Activated effector memory CD4-positive, alpha-beta T cell treated with Interleukin-2 at 50 U/mL for 16 hours (primary cell): ENCODE results near the gene SC5D.
A peak's percentile ranks its signal among the peaks of the same experiment; 100 is the strongest.

Experiments
- DNase-seq: peaks from one replicate; pipeline ENCODE4 v3.0.0-alpha.2; 2020

The SC5D gene

DNA sequence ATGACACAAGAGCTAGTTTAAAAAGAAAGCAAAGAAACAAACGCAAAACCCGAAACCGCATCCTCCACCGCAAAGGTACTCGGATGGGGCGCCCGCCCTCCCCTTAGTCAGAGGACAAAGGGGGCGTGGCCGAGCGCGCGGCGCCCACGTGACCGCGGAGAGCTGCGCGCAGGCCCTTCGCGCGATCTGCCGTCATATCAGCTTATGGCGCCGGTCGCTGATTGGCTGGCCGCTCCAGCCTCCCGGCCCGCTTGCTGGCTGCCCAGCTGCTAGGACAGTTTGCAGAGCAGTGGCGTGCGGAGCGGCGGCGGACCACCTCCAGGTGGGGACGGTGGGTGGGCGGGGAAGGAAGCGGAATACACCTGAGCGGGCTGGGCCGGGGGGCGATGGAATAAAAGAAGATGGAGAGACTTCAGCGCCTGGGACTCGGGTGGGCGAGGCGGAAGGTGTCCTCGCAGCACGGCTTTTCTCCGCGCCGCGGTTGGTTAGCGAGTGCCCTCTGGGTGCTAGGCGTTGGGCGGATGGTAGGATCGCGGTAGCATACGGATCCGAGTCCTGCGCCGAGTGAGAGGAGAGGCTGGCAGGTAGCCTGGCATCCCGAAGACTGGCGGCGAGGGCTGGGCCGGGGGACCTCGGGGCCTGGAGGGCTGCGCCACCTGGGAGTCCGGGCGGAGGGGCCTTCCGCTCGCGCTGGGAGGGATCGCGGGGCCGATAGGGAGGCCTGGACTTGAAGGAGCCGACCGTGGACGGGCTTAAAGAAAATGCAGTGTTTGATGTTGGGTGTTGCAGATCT is at the start of gene SC5D:
SC5D (plus strand) TSS at position 277 of the 793 bp plus-strand sequence. CDS start 10,605 bp downstream, outside the sequence.
- peak; percentile 88 for DNase-seq

GRCh38 chr11:121244884-121245283 is 47.7 kb upstream of the SC5D start:
- DNase-seq = no peak

- DNase-seq = no peak
These were observed 46.4 kb upstream of the SC5D start for GRCh38 chr11:121246021-121246768.

- DNase-seq = no peak
These were observed 45.9 kb upstream of the SC5D start for GRCh38 chr11:121246769-121247035.

DNA sequence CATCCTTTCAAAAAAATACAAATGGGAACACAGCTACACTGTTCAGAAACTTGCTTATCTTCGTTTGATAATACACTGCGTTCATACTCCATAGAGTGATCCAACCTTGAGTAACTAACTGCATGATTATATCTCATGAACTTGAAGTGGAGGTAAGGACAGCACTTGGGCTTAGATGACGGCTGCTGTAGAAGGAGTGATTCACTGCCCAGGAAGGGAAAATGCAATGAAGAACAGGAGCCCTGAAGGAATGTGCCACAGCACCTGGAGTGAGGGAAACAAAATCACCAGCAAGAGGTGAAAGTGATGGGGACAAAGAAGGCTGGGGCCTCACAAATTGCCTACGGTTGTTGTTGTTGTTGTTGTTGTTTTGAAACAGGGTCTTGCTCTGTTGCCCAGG is 44.1 kb upstream of the SC5D start:
- no peak for DNase-seq

DNA sequence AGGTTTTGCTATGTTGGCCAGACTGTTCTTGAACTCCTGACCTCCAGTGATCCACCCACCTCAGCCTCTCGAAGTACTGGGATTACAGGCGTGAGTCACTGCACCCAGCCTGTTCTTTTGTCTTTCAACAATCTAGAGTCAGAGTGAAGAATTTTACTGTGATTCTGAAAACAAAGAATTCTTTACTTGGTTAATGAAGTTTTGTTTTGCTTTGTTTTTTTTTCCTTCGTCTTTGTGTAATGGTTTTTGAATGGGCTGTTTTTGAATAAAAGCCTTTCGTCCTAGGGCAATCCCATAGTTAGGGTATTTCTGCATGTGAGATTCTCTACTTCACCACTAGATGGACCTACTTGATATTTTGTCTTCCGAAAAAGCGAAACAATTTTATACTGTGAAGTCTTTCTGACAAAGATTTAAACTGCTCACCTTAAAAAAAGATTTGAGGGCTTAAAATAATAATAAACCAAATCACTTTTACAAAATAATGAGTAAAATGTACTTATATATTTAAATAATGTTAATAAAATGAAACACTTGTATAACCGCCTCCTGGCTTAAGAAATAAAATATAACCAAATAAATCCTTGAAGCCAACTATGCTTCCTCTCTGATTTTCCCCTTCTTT is 43.4 kb upstream of the SC5D start:
- DNase-seq = no peak

- DNase-seq = no peak
These were observed 41.7 kb upstream of the SC5D start for GRCh38 chr11:121250843-121251242.

- no peak for DNase-seq
These were observed 38.6 kb upstream of the SC5D start for GRCh38 chr11:121253951-121254350.

DNA sequence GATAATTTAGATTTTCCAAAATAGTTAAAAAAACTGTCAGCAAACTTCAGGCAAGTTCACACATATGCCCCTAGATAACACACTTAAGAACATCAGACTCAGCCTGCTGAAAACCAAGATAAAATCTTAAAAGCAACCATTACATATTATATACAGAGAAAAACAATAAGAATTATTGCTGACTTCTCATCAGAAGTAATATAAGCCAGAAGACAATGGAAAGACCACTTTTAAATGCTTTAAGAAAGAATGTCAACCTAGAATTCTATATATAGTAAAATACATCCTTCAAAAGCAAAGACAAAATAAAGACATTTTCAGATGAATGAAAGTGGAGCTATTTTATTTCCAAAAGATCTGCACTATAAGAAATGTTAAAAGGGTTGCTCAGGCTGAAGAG is 37.8 kb upstream of the SC5D start:
- no peak for DNase-seq

- DNase-seq = no peak
These were observed 37.0 kb upstream of the SC5D start for GRCh38 chr11:121255473-121256125.

GRCh38 chr11:121257289-121257688 is 35.3 kb upstream of the SC5D start:
- no peak for DNase-seq

DNA sequence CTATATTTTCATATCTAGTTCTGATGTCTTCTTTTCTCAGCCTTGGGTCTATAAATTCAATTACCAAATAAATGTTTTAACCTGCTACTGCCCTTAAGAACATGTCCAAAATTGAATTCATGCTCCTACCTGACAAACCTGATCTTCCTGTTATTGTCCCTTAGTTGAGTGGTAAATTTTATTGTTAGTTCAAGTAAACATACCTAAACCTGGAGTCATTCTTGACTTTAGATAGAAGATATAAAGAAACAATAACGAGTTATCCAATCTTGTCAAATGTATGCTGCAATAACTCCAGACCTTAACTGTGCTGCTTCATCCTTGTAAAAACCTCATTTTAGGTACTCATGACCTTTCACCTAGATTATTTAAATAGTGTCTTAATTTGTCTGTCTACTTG is 34.6 kb upstream of the SC5D start:
- DNase-seq = no peak

GRCh38 chr11:121265586-121265985 is 27.0 kb upstream of the SC5D start:
- DNase-seq = no peak

DNA sequence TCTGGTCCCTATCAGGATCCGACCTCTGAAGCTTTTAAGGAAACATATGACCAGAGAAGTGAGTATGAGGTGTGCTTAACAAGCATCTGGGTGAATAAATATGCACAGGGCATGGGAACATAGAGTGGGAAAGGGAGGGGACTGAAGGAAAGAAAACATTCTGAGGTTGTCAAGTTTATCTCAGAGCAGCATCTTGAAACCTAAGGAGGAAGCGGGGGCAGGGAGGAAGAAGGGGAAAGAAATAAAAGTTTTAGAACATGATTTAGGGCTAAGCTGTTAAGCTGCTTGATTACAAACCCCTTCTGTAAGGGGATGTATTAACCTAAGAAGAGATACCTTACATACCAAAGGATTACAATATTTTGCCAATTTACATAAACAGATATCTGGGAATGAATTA is 24.0 kb upstream of the SC5D start:
- no peak for DNase-seq

DNA sequence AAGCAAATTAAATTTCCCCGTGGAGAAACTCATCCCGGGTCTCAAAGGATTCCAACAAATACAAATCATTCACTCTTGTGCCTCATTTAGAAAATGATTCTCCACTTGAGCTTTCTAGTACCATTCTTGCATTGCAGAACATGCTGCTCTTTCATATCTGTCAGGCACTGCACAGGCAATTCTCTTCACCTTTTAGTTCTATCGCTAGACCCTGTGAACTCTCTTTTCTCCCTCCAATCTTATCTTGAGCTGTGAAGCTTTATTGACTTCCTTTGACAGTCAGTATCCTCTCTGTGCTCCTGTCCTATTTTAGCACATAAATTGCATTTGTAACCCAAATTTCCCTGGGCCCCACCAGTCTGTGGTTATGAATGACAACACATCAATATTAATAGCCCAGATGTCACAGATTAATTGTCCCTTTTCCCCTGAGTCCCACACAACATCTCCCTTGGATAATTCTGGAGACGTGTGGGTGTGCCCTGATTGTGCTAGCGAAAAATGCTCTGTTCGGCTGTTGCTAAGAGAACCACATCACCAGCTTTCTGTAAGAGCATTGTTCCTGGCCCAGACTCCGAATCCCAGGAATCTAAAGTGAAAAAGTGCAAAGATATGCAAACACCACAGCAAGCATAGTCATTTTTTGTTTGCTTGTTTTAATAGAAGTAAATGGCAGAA is 22.4 kb upstream of the SC5D start:
- no peak for DNase-seq

DNA sequence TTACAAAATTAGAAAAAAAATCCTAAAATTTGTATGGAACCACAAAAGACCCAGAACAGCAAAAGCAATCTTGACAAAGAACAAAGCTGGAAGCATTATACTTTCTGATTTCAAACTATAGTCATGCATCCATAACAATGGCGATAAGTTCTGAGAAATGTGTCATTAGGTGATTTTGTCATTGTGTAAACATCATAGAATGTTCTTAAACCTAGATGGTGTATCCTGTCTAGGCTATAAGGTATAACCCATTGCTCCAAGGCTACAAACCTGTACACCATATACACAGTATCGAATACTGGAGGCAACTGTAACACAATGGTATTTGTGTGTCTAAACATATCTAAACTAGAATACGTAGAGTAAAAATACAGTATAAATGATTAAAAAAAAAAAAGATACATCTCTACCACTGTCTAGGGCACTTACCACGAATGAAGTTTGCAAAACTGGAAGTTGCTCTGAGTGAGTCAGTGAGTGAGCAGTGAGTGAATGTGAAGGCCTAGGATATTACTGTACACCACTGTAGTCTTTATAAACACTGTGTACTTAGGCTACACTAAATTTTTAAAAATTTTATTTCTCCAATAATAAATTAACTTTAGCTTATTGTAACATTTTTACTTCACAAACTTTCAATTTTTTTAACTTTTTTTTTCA is 18.1 kb upstream of the SC5D start:
- no peak for DNase-seq

GRCh38 chr11:121281698-121282097 is 10.9 kb upstream of the SC5D start:
- no peak for DNase-seq

- no peak for DNase-seq
These were observed 10.2 kb upstream of the SC5D start for GRCh38 chr11:121282386-121282785.

- no peak for DNase-seq
These were observed 9.6 kb upstream of the SC5D start for GRCh38 chr11:121282886-121283502.

DNA sequence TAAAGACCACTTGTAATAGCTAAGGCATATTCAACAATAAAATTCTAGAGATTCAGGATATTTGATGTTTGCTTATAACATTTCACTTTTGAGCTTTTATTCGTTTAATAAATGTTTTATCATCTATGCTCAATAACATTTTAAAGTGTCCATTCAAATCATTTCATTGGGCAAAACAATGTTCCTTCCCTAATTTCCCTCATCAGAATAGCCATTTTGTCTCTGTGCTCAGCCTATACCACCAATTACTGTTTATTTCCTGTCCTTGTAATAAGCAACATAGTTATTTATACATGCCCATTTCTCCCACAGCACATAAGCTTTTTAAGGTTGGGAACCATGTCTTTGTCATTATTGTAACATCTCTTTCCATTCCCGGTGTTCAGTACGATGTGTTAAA is 1.3 kb upstream of the SC5D start:
- DNase-seq = no peak

- DNase-seq = no peak
These were observed 576 bp upstream of the SC5D start for GRCh38 chr11:121291896-121292494.

DNA sequence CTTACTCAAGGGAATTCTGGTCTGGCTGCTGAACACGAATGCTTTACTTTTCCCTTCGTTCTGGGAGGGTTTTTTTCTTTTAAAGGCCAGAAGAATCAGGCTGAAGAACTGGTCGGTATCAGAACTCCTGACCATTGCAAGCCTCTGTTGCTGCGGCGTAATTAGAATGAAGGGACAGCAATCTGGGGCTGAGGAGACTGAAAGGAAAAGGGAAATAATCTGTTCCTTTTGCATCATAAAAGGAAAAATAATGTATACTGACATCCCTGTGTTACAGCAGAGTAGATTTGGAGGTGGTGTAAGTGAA is 670 bp downstream of the SC5D start:
- no peak for DNase-seq
